Muscle layer of colon (tissue), 2 donors: ENCODE data around the gene ZNF319.

ENCODE experiments used
- H3K27ac ChIP-seq: one replicate; pipeline ENCODE4 v1.7.0; 2013; ENCODE audit warnings: low read depth, mild to moderate bottlenecking, low read length, moderate library complexity
- H3K27me3 ChIP-seq, 2 donors: one replicate each; pipeline ENCODE4 v1.7.0; 2013; ENCODE audit warnings: low read length in 2 of 2, mild to moderate bottlenecking in 2 of 2; ENCODE audit not compliant: insufficient read depth in 2 of 2, control insufficient read depth in 1 of 2
- H3K36me3 ChIP-seq: one replicate; pipeline ENCODE4 v1.7.0; 2013; ENCODE audit warnings: mild to moderate bottlenecking, low read length; ENCODE audit not compliant: insufficient read depth
- H3K4me1 ChIP-seq: one replicate; pipeline ENCODE4 v1.7.0; 2013; ENCODE audit warnings: mild to moderate bottlenecking, low read length; ENCODE audit not compliant: insufficient read depth
- H3K4me3 ChIP-seq, 2 donors: one replicate each; pipeline ENCODE4 v1.7.0; 2013; ENCODE audit warnings: low read length in 2 of 2, low read depth in 1 of 2, mild to moderate bottlenecking in 1 of 2, moderate library complexity in 1 of 2
- H3K9ac ChIP-seq: one replicate; pipeline ENCODE4 v1.7.0; 2013; ENCODE audit warnings: low read length
- H3K9me3 ChIP-seq: one replicate; pipeline ENCODE4 v1.7.0; 2013; ENCODE audit warnings: mild to moderate bottlenecking, low read length
- donor health status: abdominal sarcoma.
- donor health status: Adenocarcinoma of cecum.

The ZNF319 gene

DNA sequence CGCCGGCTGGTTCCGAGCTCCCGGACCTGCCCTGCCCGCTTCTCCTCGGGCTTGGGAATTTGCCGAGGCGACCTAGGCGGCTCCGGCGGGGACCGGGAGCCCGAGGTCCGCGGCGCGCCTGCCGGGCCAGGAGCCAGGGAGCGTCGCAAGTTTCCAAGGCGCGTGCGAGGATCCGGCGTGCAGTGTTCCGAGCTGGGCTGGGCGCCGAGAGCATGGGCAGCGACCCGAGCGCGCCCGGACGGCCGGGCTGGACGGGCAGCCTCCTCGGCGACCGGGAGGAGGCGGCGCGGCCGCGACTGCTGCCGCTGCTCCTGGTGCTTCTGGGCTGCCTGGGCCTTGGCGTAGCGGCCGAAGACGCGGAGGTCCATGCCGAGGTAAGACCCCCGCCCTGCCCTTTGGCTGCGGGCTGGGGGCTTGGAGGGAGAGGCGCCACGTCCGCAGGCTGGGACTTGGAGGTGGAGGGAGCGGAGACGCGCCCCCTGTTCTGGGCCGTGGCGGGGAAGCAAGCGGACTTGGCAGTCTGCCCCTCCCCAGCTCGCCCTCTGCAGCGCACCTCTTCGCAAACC, 25.8 kb upstream of the ZNF319 start:
- Histone ChIP-seq H3K4me3 (peak overlapping the region; percentile 64 to 66), H3K27me3 (no peaks in the 10 kb centered on the region), H3K27ac (peak overlapping the region; percentile 76), H3K36me3 (no peaks in the 10 kb centered on the region), H3K9ac (no peak overlapping the region), H3K9me3 (no peaks in the 10 kb centered on the region), H3K4me1 (peaks cover 45% of the 10 kb centered on the region)

DNA sequence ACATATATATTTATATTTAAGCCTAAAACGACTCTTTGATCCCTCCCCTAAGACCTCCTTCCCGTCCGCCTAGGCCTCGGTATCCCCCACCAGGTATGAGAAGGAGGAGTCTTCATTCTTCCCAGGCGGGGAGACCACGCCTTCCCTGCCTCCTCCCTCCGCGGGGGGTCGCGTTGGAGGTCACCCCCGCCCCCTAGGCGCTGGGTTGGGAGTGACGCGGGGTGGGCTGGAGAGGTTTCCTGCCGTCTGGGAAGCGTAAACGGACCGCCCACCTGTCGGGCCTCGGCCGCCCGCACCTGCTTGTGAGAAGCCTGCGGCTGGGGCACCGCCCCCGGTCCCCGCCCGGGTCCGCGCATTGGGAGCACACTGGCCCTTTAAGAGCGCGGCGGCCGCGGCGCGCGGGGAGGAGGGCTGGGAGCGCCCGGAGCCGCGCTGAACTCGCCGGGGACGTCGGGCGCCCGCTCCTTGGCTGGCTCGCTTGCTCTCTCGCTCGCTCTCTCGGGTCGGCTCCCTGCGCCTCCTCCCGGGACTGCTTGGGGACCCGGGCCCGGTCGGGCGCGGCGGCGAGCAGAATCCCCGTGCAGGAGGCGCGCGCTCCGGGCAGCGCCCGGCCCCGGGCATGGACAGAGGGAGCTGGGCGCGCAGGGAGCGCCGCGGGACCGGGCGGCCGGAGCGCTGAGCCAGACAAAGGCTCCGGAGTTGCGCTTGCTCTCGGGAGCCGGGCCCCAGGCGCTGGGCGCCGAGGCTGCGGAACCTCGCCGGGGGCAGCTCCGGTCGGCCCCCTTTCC, 25.1 kb upstream of the ZNF319 start, which contains the start of gene MMP15:
MMP15 (plus strand) TSS at position 404 of the 788 bp plus-strand sequence. CDS start 597 bp downstream, outside the sequence.
- Histone ChIP-seq H3K4me3 (peak within 1 kb of the TSS; percentile 64 to 66), H3K36me3 (no peaks in the 10 kb centered on the region), H3K9me3 (no peaks in the 10 kb centered on the region), H3K27me3 (no peaks in the 10 kb centered on the region), H3K27ac (peak within 1 kb of the TSS; percentile 76), H3K9ac (no peak within 1 kb of the TSS), H3K4me1 (peaks cover 52% of the 10 kb centered on the region)

DNA sequence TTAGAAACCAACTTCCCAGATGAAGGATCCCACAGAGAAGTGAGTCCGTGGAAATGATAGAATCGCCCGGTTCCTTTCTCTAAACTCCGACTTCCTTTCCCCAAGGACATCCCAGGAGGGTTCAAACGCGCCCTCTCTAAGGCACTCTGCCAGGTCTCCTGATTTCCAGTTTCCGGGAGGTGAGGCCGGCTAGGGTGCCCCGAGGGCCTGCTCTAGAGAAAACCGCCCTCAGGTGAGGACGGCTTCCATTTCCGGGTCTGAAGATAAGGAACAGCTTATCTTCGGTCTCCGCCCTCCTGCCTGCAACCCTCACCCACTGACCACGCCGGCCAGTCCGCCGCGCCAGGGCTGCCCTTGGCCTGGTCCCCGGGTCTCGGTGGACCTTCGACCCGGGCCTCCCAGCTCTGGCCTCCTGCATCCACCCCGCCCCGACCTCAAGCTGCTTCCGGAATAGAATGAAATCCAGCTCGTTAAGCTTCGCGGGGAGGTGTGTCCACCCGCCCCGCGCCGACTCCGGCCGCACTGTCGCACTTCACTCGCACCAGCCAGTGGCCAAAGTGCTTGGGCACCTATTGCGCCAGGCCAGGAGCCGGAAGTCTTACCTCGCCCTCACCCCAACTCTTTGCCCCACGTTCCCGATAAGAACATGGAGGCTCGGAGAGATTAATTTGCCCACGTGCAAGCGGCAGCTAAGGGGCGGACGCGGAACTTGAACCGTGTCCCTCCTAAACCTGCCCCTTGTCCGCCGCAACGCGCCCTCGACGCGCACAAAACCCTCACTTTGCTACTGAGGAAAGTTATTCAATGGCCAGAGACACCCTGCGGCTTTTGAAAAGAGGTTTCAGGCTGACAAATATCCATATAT, 24.2 kb upstream of the ZNF319 start:
- Histone ChIP-seq H3K9ac (no peak overlapping the region), H3K4me1 (peaks cover 55% of the 10 kb centered on the region), H3K27ac (peak overlapping the region; percentile 76), H3K9me3 (no peaks in the 10 kb centered on the region), H3K36me3 (peaks cover 4% of the 10 kb centered on the region), H3K27me3 (no peaks in the 10 kb centered on the region), H3K4me3 (peak overlapping the region; percentile 64 to 66)

- no peak overlapping the region for H3K4me3 ChIP-seq
- no peak overlapping the region for H3K9ac ChIP-seq
- H3K27ac ChIP-seq: peak overlapping the region; percentile 75
- H3K9me3 ChIP-seq: no peaks in the 10 kb centered on the region
- peaks cover 51% of the 10 kb centered on the region for H3K4me1 ChIP-seq
- H3K36me3 ChIP-seq: peaks cover 16% of the 10 kb centered on the region
- no peaks in the 10 kb centered on the region for H3K27me3 ChIP-seq
These were observed 22.3 kb upstream of the ZNF319 start for GRCh38 chr16:58022601-58023371.

- Histone ChIP-seq H3K4me3 (no peak overlapping the region), H3K9me3 (no peaks in the 10 kb centered on the region), H3K27me3 (no peaks in the 10 kb centered on the region), H3K9ac (no peak overlapping the region), H3K27ac (peak overlapping the region; percentile 75), H3K4me1 (peaks cover 54% of the 10 kb centered on the region), H3K36me3 (peaks cover 16% of the 10 kb centered on the region)
These were observed 21.4 kb upstream of the ZNF319 start for GRCh38 chr16:58021661-58022551.

DNA sequence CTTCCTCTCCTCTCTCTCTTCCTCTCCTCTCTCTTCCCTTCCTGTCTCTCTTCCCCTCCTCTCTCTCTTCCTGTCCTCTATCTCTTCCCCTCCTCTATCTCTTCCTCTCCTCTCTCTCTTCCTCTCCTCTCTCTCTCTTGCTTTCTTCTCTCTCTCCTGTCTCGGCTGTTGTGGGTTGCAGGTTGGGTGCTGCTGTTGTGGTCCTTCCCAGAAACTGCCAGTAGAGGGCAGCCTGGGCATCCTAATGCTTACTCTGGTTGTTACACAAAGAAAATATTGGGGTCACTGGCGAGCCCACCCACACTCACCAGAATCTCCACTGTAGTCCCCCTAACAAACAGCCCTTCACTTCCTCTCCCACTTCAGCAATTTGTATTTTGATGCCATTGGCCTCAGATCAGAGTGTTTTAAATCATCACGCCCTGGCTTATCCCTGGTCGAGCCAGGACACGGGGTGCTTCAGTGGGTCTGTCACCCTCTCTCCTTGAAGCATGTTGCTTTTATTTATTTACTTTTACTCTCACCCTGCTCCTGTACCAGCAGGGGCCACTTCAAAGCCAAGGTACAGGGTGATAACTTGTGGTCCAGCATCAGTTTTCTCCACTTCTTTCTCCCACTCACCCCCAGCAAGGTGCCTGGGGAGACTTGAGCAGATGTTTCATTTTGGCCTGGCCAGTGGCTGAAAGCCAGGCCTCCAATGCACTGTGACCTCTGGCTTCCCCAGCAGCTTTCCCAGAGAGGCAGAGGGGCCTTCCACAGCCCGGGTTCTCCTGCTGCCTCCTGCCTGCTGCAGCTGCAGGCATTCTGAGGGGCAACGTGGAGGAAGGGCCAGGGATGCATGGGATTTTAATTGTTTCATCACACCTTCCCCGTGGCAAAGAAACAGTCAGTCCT, 20.4 kb upstream of the ZNF319 start:
- no peak overlapping the region for H3K27ac ChIP-seq
- no peak overlapping the region for H3K9ac ChIP-seq
- no peak overlapping the region for H3K4me3 ChIP-seq
- H3K27me3 ChIP-seq: no peaks in the 10 kb centered on the region
- peaks cover 16% of the 10 kb centered on the region for H3K36me3 ChIP-seq
- H3K4me1 ChIP-seq: peaks cover 58% of the 10 kb centered on the region
- H3K9me3 ChIP-seq: no peaks in the 10 kb centered on the region

DNA sequence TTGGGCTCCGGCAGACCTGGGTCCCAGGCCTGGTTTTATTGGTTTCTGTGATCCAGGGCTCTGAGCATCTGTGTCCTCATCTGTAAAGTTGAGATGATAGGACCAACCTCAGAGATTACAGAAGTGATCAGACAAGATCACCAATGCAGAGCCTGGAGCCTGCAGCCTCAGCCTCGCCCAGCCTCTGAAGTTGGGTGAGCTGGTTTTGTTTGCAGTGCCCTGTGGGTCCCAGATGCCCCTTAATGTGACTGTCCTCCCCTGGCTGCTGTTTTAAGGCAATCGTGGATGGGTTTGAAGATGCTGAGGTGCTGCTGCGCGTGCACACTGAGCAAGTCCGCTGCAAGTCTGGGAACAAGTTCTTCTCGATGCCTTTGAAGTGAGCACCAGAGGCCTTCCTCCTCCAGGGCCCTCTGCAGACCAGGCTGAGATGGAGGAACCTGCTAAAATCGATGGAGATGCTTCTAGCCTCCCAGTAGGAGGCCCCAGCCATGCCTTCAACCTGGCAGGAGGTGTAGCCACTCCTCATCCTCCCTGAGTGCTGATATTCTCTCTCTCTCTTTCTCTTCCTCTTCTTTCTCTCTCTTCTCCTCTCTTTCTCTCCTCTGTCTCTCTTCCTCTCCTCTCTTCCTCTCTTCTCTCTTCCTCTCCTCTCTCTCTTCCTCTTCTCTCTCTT, 19.5 kb upstream of the ZNF319 start:
- Histone ChIP-seq H3K4me1 (peaks cover 55% of the 10 kb centered on the region), H3K9ac (no peak overlapping the region), H3K27ac (no peak overlapping the region), H3K9me3 (no peaks in the 10 kb centered on the region), H3K27me3 (no peaks in the 10 kb centered on the region), H3K4me3 (no peak overlapping the region), H3K36me3 (peaks cover 20% of the 10 kb centered on the region)

- H3K4me1 ChIP-seq: peaks cover 45% of the 10 kb centered on the region
- H3K4me3 ChIP-seq: no peak overlapping the region
- peaks cover 20% of the 10 kb centered on the region for H3K36me3 ChIP-seq
- no peaks in the 10 kb centered on the region for H3K27me3 ChIP-seq
- no peak overlapping the region for H3K9ac ChIP-seq
- H3K27ac ChIP-seq: no peak overlapping the region
- no peaks in the 10 kb centered on the region for H3K9me3 ChIP-seq
These were observed 18.3 kb upstream of the ZNF319 start for GRCh38 chr16:58018803-58019202.

GRCh38 chr16:58016840-58017446, 16.5 kb upstream of the ZNF319 start:
- H3K27ac ChIP-seq: no peak overlapping the region
- no peak overlapping the region for H3K4me3 ChIP-seq
- peaks cover 24% of the 10 kb centered on the region for H3K36me3 ChIP-seq
- H3K9ac ChIP-seq: no peak overlapping the region
- no peaks in the 10 kb centered on the region for H3K27me3 ChIP-seq
- peaks cover 27% of the 10 kb centered on the region for H3K4me1 ChIP-seq
- H3K9me3 ChIP-seq: no peaks in the 10 kb centered on the region
